Heart left ventricle (tissue), 16 donors: ENCODE measurements around the gene CTPS2. TPM values are rescaled to one million over a fixed set of nuclear protein-coding genes. Genes with fewer than 3 reads are reported as not detected.

Experiments used
- ATAC-seq, 4 donors: fragments of 200-7000 bp; cut with Tn5 transposase; one replicate each; pipeline ENCODE4 v1.9.1; 2020 to 2022; ENCODE audit warnings: moderate library complexity in 4 of 4, mild to moderate bottlenecking in 3 of 4, moderate number of reproducible peaks in 1 of 4
- DNase-seq, 5 donors: peaks; one replicate each; pipeline ENCODE4 v3.0.0-alpha.2; 2020
- H3K27ac ChIP-seq, 12 donors: fragments of 200-600 bp; sonication (generic) in 4 of 12; one replicate each; pipeline versions ENCODE4 v1.5.0 to v1.8.0; 2016 to 2022; ENCODE audit warnings: mild to moderate bottlenecking in 2 of 12
- H3K27me3 ChIP-seq, 9 donors: fragments of 200-600 bp; sonication (generic) in 2 of 9; one replicate each; pipeline versions ENCODE4 v1.5.1 to v1.8.0; 2016 to 2022; ENCODE audit warnings: mild to moderate bottlenecking in 3 of 9
- H3K36me3 ChIP-seq, 9 donors: fragments of 200-600 bp; sonication (generic) in 2 of 9; one replicate each; pipeline versions ENCODE4 v1.5.0 to v1.8.0; 2018 to 2022; ENCODE audit warnings: mild to moderate bottlenecking in 2 of 9
- H3K4me1 ChIP-seq, 12 donors: fragments of 200-600 bp; sonication (generic) in 4 of 12; one replicate each; pipeline versions ENCODE4 v1.5.0 to v1.8.0; 2016 to 2022; ENCODE audit warnings: mild to moderate bottlenecking in 3 of 12
- H3K4me3 ChIP-seq, 12 donors: fragments of 200-600 bp; sonication (generic) in 4 of 12; one replicate each; pipeline versions ENCODE4 v1.5.0 to v1.8.0; 2017 to 2022; ENCODE audit warnings: mild to moderate bottlenecking in 9 of 12, moderate library complexity in 4 of 12
- H3K9me3 ChIP-seq, 12 donors: fragments of 200-600 bp; sonication (generic) in 4 of 12; one replicate each; pipeline versions ENCODE4 v1.5.0 to v1.8.0; 2016 to 2022; ENCODE audit warnings: mild to moderate bottlenecking in 1 of 12
- CTCF ChIP-seq, 12 donors: fragments of 200-600 bp; sonication (generic) in 4 of 12; IDR thresholded peaks; one replicate each; pipeline versions ENCODE4 v1.5.0 to v1.8.0; 2018 to 2022; ENCODE audit warnings: antibody characterized with exemption in 12 of 12, mild to moderate bottlenecking in 5 of 12
- POLR2A ChIP-seq, 2 donors: fragments of 450-650 bp; IDR thresholded peaks; one replicate each; pipeline ENCODE4 v1.6.1; 2017; ENCODE audit warnings: antibody characterized with exemption in 2 of 2, mild to moderate bottlenecking in 2 of 2, moderate library complexity in 2 of 2
- WGBS, 4 donors: extraction: QIAGEN DNeasy Blood & Tissue Kit in 2 of 4; methylation state at CpG; one replicate each; pipeline versions ENCODE4 v1.1.5 to v1.1.7; 2013 to 2018; 5-methylcytosine and 5-hydroxymethylcytosine counted together
- intact Hi-C, 10 donors: fragments of 100-400 bp; cut with DNase I; formaldehyde crosslinking; loops; one replicate each; pipeline versions ENCODE4 v1.11.1 to v1.14.2; 2022
- polyA plus RNA-seq, 2 donors: library from polyadenylated mRNA; stranded (reverse); fragments of 200-250 nt; gene quantifications; one replicate each; pipeline ENCODE4 v1.2.3, GENCODE V29; 2013
- total RNA-seq, 9 donors: library from RNA; depleted of rRNA in 2 of 9; stranded (reverse); fragments of >200 nt in 2 of 9; fragmentation: NEBNext Ultra II Directional in 3 of 9; extraction: Animal tissue kit (Norgen Biotek cat#: 25700) in 3 of 9; gene quantifications; one replicate each; pipeline versions ENCODE4 v1.1.0 to v1.2.4, GENCODE V29; 2016 to 2023
- donor health status: ischemic (EF 13 %, LVEDD 7.1; RV severe dilation, severe dysfunction).
- donor health status: healthy with polysubstance abuse.
- donor health status: DM: no; HTN: yes; CAD: no.
- donor health status: DM: no; HTN: no; CAD: no.
- donor health status: ischemic (EF 25% LVEDD 6.9; RV normal size, moderate dysfunction).
- donor health status: ischemic (EF 25% LVEDD 5.7; RV mildly dilated, moderate dysfunction).
- donor health status: healthy.
- donor health status: DM: yes; HTN: yes; CAD: no.
- donor health status: ischemic (EF 35%, LVEDD 5.7; RV mildly dilated, moderate dysfunction).
- donor health status: nonischemic (EF 11% LVEDD 7.7; RV severe dilation, severe dysfunction).
- donor health status: DM: yes; HTN: yes; CAD: no.
- donor health status: PGD.
- donor health status: ischemic (EF 29% LVEDD 5.4; RV normal size, mild dysfunction).
- donor health status: nonischemic (EF 23%, LVEDD 6.1; RV moderate dilation, normal function).

Gene CTPS2
- total and polyA plus RNA-seq, 11 donors, result 3.1 to 8.3 (median 4.8) TPM

GRCh38 chrX:16696956-16697355 lies 15.5 kb downstream of the CTPS2 start:
- no peaks in the 10 kb centered on the region for H3K9me3 ChIP-seq
- WGBS, 4 donors, result 58 to 67% (median 62%) methylated on average over 3 of the region's 3 CpGs
- no peak for TF ChIP-seq CTCF (IDR thresholded peaks at IDR 0.05)
- H3K4me3 ChIP-seq, result no peak overlapping the region
- H3K4me1 ChIP-seq, result no peaks in the 10 kb centered on the region
- DNase-seq, result no peak
- no peak overlapping the region for H3K27ac ChIP-seq
- peaks cover 0 to 13% (median 0%) of the 10 kb centered on the region in 9 donors for H3K27me3 ChIP-seq
- intact Hi-C loops, result loop anchor here in 2 of 10 donors (10.0 kb wide), 3 partner anchors 572 to 1012 kb away; partner anchors contain the start of gene GRPR (in 1 of the 2)
- peaks cover 0 to 46% (median 16%) of the 10 kb centered on the region in 9 donors for H3K36me3 ChIP-seq
- no peak for ATAC-seq

- 43 to 56% (median 45%) methylated on average over 10 of the region's 10 CpGs for WGBS, 4 donors
- Histone ChIP-seq H3K27me3 (peaks cover 0 to 9% (median 0%) of the 10 kb centered on the region in 9 donors), H3K9me3 (no peaks in the 10 kb centered on the region), H3K36me3 (peaks cover 0 to 55% (median 23%) of the 10 kb centered on the region in 9 donors), H3K4me1 (no peaks in the 10 kb centered on the region), H3K4me3 (no peak overlapping the region), H3K27ac (no peak overlapping the region)
- intact Hi-C loops, result loop anchor here in 2 of 10 donors (10.0 kb wide), 3 partner anchors 570 to 1010 kb away; partner anchors contain the start of gene GRPR (in 1 of the 2)
- ATAC-seq (peak in 2 of 4 donors; percentile 60 to 64), DNase-seq (peak in 3 of 5 donors; percentile 18 to 47 (median 40))
- TF ChIP-seq POLR2A (IDR thresholded peaks at IDR 0.05) (no peak), CTCF (IDR thresholded peaks at IDR 0.05) (peak; percentile 65 to 93 (median 74))
Measured at GRCh38 chrX:16695079-16695676, 17.3 kb downstream of the CTPS2 start.

DNA sequence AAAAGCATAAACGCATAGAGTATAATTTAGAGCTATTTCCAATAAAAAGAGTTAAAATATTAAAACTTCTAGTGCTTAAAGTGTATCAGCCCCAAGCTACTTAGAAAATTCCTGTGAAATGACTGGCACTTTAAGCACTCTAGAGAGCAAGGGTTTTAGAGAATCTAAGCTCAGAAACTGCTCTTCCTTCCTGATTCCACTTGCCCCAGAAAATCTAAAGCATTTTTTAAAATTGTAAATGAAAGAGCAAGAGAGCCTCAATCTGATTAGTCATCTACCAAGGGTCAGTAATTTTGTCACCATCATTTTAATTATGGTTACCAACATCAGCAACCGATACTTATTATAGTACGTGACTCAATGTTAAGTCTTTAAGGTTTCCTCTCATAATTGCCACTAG lies 25.0 kb downstream of the CTPS2 start:
- TF ChIP-seq CTCF (IDR thresholded peaks at IDR 0.05), result no peak
- no peak for TF ChIP-seq POLR2A (IDR thresholded peaks at IDR 0.05)
- whole genome bisulfite sequencing, 4 donors, result 88 to 94% (median 92%) methylated on average over 3 of the region's 3 CpGs
- H3K36me3 ChIP-seq, result peaks cover 0 to 62% (median 28%) of the 10 kb centered on the region in 9 donors

DNA sequence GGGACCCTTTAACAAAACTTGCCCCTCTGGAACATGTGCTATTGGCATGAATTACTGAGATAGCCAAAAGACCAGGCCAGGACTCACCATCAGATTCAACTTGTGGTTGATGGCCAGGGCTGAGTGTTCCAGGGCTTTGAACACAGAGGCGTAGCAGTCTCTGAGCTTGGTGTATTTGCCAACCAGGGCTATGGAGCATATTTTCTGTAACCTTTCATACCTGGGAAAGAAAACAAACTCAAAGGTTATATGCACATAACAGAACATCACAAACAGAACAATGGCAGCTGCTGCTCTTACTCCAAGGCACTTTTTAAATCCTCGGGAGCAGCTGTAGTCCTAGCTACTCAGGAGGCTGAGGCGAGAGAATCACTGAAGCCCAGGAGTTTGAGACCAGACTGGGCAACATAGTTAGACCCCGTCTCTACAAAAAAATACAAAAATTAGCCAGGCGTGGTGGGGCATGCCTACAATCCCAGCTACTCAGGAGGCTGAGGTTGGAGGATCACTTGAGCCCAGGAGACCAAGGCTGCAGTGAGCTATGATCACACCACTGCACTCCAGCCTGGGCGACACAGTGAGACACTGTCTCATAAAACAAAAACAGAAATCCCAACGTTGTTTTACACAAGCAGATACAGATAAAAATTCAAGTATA lies 29.3 kb downstream of the CTPS2 start:
- intact Hi-C loops, result no loop called here

More for the DNA sequence above, 25.0 kb downstream of the CTPS2 start:
- H3K4me3 ChIP-seq, result no peak overlapping the region
- no peaks in the 10 kb centered on the region for H3K9me3 ChIP-seq
- peaks cover 0 to 2% (median 0%) of the 10 kb centered on the region in 9 donors for H3K27me3 ChIP-seq
- no peaks in the 10 kb centered on the region for H3K4me1 ChIP-seq
- ATAC-seq (no peak), DNase-seq (no peak)
- intact Hi-C loops, result no loop called here
- H3K27ac ChIP-seq, result no peak overlapping the region

More for the DNA sequence above, 29.3 kb downstream of the CTPS2 start:
- no peaks in the 10 kb centered on the region for H3K27me3 ChIP-seq
- no peak overlapping the region for H3K4me3 ChIP-seq
- H3K36me3 ChIP-seq, result peaks cover 0 to 66% (median 32%) of the 10 kb centered on the region in 9 donors
- H3K27ac ChIP-seq, result no peak overlapping the region
- WGBS, 4 donors, result 87 to 95% (median 91%) methylated on average over 7 of the region's 7 CpGs
- no peaks in the 10 kb centered on the region for H3K9me3 ChIP-seq
- ATAC-seq, result no peak
- H3K4me1 ChIP-seq, result no peaks in the 10 kb centered on the region
- TF ChIP-seq CTCF (IDR thresholded peaks at IDR 0.05) (no peak), POLR2A (IDR thresholded peaks at IDR 0.05) (no peak)
- DNase-seq, result no peak
